WI38 (cell line): ENCODE measurements around the gene PHC3.

ENCODE experiments used
- H3K4me3 ChIP-seq: 2 replicates; pipeline ENCODE4 v1.5.1; 2011; ENCODE audit warnings: low read depth, mild to moderate bottlenecking, control low read depth, low read length
- TF ChIP-seq, protein P1 (sequence below): IDR thresholded peaks from 2 replicates; pipeline ENCODE4 v1.5.1; 2012; ENCODE audit warnings: low read depth, mild to moderate bottlenecking, control low read depth, low read length

PHC3 gene

GRCh38 chr3:170149016-170149415, 32.5 kb downstream of the PHC3 start:
- TF ChIP-seq, protein P1, sequence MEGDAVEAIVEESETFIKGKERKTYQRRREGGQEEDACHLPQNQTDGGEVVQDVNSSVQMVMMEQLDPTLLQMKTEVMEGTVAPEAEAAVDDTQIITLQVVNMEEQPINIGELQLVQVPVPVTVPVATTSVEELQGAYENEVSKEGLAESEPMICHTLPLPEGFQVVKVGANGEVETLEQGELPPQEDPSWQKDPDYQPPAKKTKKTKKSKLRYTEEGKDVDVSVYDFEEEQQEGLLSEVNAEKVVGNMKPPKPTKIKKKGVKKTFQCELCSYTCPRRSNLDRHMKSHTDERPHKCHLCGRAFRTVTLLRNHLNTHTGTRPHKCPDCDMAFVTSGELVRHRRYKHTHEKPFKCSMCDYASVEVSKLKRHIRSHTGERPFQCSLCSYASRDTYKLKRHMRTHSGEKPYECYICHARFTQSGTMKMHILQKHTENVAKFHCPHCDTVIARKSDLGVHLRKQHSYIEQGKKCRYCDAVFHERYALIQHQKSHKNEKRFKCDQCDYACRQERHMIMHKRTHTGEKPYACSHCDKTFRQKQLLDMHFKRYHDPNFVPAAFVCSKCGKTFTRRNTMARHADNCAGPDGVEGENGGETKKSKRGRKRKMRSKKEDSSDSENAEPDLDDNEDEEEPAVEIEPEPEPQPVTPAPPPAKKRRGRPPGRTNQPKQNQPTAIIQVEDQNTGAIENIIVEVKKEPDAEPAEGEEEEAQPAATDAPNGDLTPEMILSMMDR: no peak
- no peak overlapping the region for H3K4me3 ChIP-seq

GRCh38 chr3:170145278-170145677, 36.3 kb downstream of the PHC3 start:
- TF ChIP-seq, protein P1: no peak

GRCh38 chr3:170144437-170144843, 37.1 kb downstream of the PHC3 start:
- no peak overlapping the region for H3K4me3 ChIP-seq
- TF ChIP-seq, protein P1: no peak

More at GRCh38 chr3:170145278-170145677, 36.3 kb downstream of the PHC3 start:
- H3K4me3 ChIP-seq: no peak overlapping the region

GRCh38 chr3:170142373-170142772, 39.2 kb downstream of the PHC3 start:
- TF ChIP-seq, protein P1: no peak
- H3K4me3 ChIP-seq: no peak overlapping the region

- TF ChIP-seq, protein P1: no peak
- no peak overlapping the region for H3K4me3 ChIP-seq
Measured at GRCh38 chr3:170137986-170138385, 43.5 kb downstream of the PHC3 start.

GRCh38 chr3:170132335-170132734, 49.2 kb downstream of the PHC3 start:
- H3K4me3 ChIP-seq: no peak overlapping the region
- TF ChIP-seq, protein P1: no peak

DNA sequence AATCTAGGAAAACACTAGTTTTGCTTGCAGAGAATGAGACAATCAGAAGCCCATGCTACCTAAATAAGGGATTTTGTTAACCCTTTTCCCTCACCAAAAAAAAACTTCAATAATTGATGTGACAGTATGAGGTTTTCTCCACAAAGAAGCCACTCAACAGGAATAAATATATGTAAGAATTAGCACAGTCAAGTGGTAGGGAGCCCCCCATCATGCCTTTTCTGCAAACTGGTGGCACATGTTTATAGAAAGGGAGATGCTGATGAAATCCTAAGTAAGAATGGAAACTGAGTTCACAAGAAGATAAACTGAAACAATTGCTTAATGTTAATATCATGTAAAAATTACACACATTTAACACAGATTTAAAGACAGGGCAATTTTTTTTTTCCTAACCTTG, 51.0 kb downstream of the PHC3 start:
- TF ChIP-seq, protein P1: no peak
- no peak overlapping the region for H3K4me3 ChIP-seq
